BJ (cell line): ENCODE data around the gene C4orf54. TPM values are rescaled to one million over a fixed set of nuclear protein-coding genes. Genes with fewer than 3 reads are reported as not detected.

Experiments
- CTCF ChIA-PET: fragments of 350-600 bp; formaldehyde crosslinking; extraction: SDS; loops from one replicate; lab custom pipeline; 2021; ENCODE audit warnings: antibody characterized with exemption, inconsistent platforms; lab: Yijun Ruan, JAX
- POLR2A ChIA-PET: fragments of 300-600 bp; sonication (Branson Sonifier 250); formaldehyde crosslinking; extraction: SDS; loops from one replicate; lab custom pipeline; 2021; ENCODE audit warnings: antibody characterized with exemption; lab: Charles Lee
- DNase-seq: peaks from one replicate; pipeline ENCODE4 v3.0.0-alpha.2; 2011; ENCODE audit warnings: low read depth
- H3K27me3 ChIP-seq: 2 replicates; pipeline ENCODE4 v1.6.0; 2011; ENCODE audit warnings: low read length; ENCODE audit not compliant: control insufficient read depth, insufficient read depth
- H3K36me3 ChIP-seq: 2 replicates; pipeline ENCODE4 v1.5.1; 2011; ENCODE audit warnings: low read length; ENCODE audit not compliant: control insufficient read depth, insufficient read depth
- H3K4me3 ChIP-seq: 2 replicates; pipeline ENCODE4 v1.5.1; 2011; ENCODE audit warnings: low read depth, mild to moderate bottlenecking, control low read depth, low read length
- CTCF ChIP-seq: IDR thresholded peaks from 2 replicates; pipeline ENCODE4 v1.5.1; 2011; ENCODE audit warnings: low read depth, mild to moderate bottlenecking, control low read depth, inconsistent platforms, low read length, moderate library complexity; ENCODE audit not compliant: insufficient read depth
- polyA plus RNA-seq: library from polyadenylated mRNA; depleted of rRNA; stranded (reverse); fragments of >200 nt; gene quantifications from 2 replicates; pipeline ENCODE4 v1.2.3, GENCODE V29; 2011

Gene C4orf54
- polyA plus RNA-seq, 1 experiment, result not detected

DNA sequence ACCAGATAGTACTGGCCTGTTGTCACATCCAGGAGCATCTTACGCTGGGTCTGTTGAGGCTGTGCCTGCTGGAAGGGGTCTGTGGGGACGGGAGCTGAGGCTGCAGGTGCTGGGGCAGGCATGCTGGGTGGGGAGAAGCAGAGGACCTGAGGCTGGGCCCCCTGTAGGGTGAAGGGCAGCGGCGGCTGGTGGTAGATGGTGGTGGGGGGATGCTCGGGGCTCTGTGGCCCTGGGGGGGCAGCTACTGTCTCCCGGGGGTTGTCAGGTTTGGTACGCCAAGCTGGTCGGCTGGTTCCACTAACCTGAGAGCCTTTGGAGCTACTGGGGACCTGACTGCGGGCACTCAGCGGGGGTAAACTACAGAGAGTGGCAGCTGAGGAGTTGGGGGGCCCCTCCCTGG lies 7.8 kb downstream of the C4orf54 start:
- no peaks in the 10 kb centered on the region for H3K36me3 ChIP-seq
- peaks cover 3% of the 10 kb centered on the region; the same call in 1 of the 2 replicates for H3K27me3 ChIP-seq
- DNase-seq, result no peak
- POLR2A ChIA-PET, result no interaction called here
- no peak overlapping the region for H3K4me3 ChIP-seq
- TF ChIP-seq CTCF, result no peak
- CTCF ChIA-PET, result no interaction called here

GRCh38 chr4:99649208-99649607 lies 8.4 kb downstream of the C4orf54 start:
- DNase-seq, result no peak
- TF ChIP-seq CTCF, result no peak
- CTCF ChIA-PET, result no interaction called here
- no peaks in the 10 kb centered on the region for H3K36me3 ChIP-seq
- POLR2A ChIA-PET, result no interaction called here
- H3K27me3 ChIP-seq, result peaks cover 3% of the 10 kb centered on the region; the same call in 1 of the 2 replicates
- no peak overlapping the region for H3K4me3 ChIP-seq

GRCh38 chr4:99648321-99648720 lies 9.3 kb downstream of the C4orf54 start:
- TF ChIP-seq CTCF, result no peak
- no peaks in the 10 kb centered on the region for H3K36me3 ChIP-seq
- H3K4me3 ChIP-seq, result no peak overlapping the region
- ChIA-PET CTCF (no interaction called here), POLR2A (no interaction called here)
- no peak for DNase-seq
- H3K27me3 ChIP-seq, result peaks cover 3% of the 10 kb centered on the region; the same call in 1 of the 2 replicates

GRCh38 chr4:99647071-99647470 lies 10.6 kb downstream of the C4orf54 start:
- H3K27me3 ChIP-seq, result peaks cover 3% of the 10 kb centered on the region; the same call in 1 of the 2 replicates
- CTCF ChIA-PET, result no interaction called here
- no peaks in the 10 kb centered on the region for H3K36me3 ChIP-seq
- no peak for DNase-seq
- POLR2A ChIA-PET, result no interaction called here
- no peak for TF ChIP-seq CTCF
- H3K4me3 ChIP-seq, result no peak overlapping the region

DNA sequence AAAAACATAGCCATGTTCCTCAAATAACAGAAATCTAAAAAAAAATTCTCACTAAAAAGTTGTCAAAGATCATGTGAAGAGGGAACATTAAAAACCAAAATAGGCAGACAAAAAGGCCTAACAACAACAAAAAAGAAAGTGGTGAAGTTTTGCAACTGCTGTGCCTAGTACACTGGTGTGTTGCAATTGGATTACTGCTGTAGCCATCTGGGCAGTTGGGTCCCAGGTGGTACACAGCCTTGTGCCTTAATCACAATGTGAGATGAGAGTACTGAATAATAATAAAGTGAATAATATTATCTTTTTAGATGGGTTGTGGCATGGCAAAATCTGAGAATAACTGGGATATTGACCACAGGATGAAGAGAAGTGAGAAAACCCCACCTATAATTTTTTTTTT lies 12.0 kb downstream of the C4orf54 start:
- Histone ChIP-seq H3K27me3 (peaks cover 3% of the 10 kb centered on the region; the same call in 1 of the 2 replicates), H3K4me3 (no peak overlapping the region), H3K36me3 (no peaks in the 10 kb centered on the region)
- ChIA-PET POLR2A (no interaction called here), CTCF (no interaction called here)
- TF ChIP-seq CTCF, result no peak
- no peak for DNase-seq
